HG03066 (cell line): ENCODE measurements around the gene NRG3.
"Not testable (repeated sequence)": the region's sequence is repeated elsewhere in the genome, so short reads cannot be mapped to it uniquely, and the experiment has no call there.

Experiments used
- ATAC-seq: cut with Tn5 transposase; IDR thresholded peaks from one replicate; pipeline ENCODE4 v1.9.1; 2021; ENCODE audit warnings: low read depth; ENCODE audit not compliant: unreplicated experiment

NRG3 gene

DNA sequence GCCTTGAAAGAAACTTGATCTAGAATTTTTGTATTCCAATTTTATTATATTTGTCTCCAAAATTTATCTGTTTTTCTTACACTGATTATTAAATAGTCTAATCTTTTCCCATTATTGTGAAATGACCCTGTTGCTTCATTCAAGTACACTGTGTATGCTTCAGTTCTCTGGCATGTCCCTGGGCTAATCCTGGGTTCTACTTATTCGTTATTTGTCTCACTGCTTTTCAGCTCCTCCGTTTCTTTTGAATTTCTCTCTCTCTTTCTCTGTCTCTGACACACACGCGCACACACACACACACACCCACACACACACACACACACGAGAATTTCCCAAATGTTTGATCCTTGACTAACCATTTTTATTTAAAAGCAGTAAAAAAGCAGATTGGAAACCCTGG, 768.6 kb downstream of the NRG3 start:
- no peak for ATAC-seq

DNA sequence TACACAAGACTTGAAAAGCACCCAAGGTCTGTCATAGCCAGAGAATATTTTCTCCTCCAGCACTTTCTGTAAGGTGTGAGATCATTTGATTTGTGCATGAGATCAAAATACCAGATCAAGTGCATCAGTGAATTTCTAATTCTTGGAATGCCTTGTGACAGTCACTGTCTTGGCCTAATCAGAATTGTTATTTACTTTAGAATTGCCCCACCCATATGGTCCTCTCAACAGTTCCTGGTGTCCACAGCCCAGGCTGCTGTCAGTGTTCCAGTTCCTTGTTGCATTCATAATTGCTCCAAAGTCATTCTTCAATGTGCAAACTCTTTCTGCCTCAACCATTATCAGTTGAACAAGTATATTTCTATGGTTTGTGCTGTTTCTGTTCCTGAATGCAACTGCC, 770.2 kb downstream of the NRG3 start:
- no peak for ATAC-seq

DNA sequence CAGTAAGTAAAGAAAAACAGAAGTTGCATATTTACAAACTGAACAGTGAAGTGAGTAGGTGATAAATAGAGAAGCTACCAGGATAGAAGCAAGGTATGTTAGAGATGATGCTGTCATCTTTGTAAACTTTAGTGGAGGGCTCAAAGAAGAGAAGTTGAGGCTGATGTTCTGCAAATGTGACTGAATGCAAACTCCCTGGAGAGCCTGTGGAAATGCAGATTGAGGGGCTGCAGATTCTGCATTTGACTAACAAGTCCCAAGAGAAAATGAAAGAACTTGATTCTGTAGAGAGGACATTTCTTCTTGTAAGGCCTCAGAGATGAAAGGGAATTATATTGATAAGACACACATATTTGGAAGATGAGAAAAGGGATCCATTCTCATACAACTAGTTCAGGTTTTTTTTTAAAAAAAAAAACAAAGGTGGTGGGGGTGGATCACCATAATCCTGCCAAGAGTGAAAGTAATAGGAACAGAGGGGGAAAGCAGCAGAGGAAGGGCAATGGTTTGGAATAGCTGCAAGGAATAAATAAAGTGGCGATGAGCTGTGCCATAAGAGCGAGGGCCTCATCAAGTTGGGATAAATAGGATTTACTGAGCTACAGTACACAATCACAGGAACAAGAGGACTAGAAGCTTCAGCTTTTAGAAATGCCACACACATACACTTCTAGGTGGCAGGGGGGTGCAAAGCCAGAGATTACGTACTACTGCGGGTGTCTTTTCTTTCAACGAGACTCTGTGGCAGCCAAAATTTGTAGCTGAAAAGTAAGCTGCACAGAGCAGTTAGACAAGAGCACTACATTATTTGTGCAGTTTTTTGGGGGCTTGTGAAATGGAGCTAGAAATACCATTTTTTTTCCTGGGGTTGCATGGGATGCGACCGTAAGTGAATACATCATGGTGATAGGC, 778.5 kb downstream of the NRG3 start:
- no peak for ATAC-seq

DNA sequence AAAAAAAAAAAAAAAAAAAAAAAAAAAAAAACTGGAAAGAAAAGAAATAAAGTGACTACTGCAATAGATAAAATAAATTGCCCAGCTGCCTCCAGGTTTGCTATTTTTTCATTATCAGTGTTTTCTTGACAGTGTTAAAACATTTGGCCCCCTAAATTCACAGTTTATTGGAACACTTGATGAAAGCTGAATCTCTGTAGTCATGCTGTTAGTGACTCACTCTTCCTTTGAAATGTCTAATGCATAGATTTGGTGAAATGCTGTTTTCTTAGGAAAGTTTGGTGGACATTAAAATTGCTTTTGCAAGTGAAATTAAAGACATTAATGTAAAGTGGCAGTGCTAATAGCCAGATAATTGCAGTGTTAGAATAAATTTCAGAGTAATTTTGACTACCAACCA, 785.2 kb downstream of the NRG3 start:
- ATAC-seq, result no peak

DNA sequence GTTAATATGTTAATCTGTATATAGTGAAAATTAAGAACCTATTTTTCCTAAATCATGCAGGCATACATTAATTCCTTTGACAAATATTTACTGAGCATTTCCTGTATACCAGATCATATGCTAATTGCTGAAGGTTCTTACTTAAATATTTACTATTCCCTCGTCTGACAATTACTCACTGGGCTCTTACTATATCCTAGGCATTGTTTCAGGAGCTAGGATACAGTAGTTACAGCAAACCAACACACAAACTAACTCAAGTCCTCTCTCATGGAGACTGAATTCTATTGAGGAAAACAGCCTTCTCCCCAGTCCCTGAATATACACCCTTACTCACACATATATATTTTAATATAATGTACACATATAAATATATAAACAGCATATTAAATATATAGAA, 786.0 kb downstream of the NRG3 start:
- ATAC-seq, result no peak

DNA sequence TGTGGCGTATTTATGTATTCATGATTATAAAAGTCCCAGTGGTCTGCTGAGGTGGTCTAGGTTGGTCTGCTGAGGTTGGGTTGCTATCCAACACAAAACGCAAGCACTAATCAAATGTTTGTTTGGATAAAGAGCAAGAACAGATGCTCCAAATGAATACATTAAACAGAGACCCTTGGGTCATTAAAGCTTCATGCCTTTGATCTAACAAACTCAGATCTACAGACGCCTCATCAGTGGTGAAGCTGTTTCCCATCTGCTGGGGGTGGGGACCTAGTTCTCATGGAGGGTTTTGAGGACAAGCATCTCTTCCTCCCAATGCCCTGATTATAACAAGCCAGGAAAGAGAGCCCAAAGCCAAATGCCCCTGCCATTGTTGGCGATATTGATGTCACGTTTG, 786.7 kb downstream of the NRG3 start:
- no peak for ATAC-seq

DNA sequence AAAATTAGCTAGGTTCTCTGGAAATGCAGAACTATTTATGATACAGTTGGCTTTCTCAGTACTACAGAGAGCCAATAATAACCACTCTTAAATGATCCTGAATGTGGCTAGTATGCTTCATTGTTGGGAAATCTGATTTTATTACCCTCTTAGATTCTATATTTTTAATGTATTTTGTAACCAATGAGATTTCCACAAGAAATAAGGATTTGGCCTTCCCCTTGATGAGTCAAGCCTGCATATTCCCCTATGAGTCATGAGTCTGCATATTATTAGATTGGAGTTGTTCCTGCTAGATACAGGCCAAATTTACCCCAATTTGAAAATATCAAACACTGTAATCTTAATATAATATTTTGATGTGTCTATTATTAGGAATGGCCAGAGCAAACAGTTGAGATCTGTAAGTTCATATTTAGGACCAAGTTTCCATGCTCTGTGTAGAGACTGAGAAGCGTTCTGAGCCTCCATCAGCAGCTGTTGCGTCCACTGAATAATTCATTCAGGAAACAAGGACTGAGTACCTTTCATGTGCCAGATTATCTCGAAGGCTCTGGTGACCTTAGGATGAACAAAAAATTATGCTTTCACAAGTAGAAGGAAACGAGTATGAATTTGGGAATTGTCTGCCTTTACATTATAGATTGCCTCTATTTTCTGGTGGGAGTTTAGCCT, 793.4 kb downstream of the NRG3 start:
- ATAC-seq, result no peak

DNA sequence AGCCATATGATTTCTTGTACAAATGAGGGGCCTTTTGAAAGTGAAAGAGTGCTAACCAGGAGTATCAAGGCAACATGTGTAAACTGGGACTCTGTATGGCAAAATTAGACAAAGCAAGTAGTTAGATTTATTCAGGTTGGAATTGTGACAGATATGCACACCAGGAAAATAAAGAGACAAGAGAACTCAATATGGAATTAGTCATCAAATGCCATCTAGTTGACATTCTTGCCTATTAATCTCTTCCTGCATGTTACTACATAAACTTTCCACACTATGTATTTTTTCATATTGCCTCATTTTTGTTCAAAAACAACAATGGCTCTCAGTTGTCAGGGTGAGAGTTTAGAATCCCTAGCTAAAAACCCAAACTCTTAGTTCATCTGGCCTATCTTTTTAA, 799.0 kb downstream of the NRG3 start:
- ATAC-seq, result no peak

DNA sequence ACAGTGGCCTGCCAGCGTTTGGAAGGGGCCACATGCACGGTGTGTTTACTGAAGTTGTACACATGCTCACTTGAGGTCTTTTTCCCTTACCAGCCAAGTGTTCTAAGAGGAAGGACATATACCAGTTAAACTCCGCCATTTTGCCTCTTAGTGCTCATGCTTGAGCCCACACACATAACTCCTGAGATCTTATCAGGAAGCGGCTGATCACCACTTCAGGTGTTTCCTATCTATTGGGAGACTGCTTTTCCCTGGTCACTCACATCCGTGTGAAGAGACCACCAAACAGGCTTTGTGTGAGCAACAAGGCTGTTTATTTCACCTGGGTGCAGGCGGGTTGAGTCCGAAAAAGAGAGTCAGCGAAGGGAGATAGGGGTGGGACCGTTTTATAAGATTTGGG, 802.9 kb downstream of the NRG3 start:
- not testable (repeated sequence) for ATAC-seq

DNA sequence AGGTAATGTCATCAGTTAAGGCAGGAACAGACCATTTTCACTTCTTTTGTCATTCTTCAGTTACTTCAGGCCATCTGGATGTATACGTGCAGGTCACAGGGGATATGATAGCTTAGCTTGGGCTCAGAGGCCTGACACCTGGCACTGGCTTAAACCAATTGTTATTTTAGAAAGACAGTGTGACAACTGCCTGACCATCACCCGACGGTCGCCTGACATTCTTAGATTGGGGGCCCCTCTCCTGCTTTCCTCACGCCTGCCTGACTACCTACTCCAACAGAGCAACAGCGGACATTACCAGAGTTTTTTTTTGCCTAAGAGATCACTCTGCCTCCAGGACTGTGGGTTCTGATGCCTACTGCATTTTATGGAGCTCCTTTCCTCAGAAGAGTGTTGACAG, 803.5 kb downstream of the NRG3 start:
- not testable (repeated sequence) for ATAC-seq

DNA sequence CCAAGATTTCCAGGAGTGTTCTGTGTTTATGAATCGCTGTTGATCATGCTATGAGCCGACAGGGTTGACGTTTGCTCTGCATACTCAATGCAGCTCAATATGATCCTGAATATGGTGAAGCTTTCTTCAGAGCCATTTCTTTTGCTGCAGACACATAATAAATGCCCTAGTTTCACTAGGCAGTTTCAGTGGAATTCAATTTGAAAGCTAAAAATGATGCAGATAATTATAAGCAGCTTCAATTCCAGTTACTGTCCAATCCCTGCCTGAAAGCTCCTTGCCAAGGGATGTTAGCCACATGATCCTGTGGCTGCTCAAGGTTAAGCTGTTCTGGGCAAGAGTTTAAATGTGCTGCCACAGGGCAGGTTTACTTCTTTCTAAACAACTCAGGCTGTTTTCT, 805.6 kb downstream of the NRG3 start:
- no peak for ATAC-seq

DNA sequence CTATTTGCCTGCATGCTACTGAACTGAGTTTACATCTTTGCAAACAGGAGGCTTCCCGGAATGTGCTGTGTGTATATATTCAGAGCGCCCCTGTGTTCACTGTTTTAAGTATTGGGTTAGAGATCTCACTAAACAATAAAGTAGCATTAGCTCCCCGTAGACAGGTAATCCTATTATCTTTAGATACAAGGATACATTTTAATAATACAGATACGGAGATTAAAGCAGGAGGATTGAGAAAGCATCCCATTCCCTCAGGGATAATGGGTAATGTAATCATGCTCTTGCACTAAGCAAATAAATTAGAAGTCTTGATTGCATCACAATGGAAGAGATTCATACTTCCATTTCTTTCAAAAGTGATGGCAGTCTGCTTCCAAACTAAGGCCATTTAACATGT, 809.0 kb downstream of the NRG3 start:
- ATAC-seq, result no peak

DNA sequence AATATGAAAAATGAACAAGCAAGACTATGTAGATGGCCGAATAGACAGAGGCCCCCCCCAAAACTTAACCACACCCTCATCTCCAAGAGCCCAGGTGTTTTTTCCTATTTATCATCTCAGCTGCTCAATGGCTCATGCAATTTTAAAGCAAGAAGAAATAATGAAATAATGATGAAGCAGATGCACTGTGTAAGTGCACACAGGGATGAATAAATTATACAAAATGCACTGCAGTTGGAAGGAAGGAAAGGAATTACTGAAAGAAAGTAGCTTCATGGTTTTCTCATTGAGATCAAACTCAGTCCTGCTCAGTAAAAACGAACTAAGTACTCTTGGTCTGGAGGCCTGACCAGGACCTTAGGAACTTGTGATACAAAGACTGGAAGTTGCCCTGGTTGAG, 810.1 kb downstream of the NRG3 start:
- no peak for ATAC-seq

DNA sequence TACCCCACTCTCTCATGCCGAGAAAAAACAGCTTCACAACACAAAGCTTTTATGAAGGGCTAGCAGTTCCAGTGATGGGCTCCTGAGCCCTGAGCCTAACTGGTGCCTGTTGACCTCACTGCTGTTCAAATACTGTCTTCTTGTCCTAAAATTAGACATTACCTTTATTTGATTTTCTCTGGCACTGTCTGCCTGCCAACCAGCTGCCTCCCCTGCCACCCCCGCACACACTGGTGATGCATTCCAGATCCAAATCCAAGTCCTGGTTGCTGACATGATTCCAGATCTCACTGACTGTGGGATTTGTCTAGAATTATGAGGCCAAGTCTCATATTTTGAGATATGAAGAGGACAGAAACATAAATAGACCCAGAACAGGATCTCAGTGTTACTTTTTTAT, 816.2 kb downstream of the NRG3 start:
- ATAC-seq, result no peak

DNA sequence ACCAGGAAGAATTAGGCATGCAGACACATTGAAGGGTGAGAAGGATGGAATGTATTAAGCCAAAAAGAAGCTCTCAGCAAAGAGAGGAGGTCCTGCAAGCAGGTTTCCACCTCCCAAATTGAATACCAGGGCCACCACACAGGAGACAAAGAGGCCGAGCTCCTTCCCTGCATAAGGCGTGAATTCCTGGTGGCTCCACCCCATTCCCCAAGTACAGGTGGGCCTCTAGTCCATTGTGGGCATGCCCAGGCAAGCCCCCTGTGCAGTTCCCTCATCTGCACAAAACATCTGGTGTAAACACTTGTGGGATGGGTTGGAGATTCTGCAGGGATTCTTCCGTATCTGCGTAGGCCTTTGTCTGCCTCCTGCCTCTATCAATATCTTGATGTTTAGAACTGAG, 817.5 kb downstream of the NRG3 start:
- ATAC-seq, result no peak

DNA sequence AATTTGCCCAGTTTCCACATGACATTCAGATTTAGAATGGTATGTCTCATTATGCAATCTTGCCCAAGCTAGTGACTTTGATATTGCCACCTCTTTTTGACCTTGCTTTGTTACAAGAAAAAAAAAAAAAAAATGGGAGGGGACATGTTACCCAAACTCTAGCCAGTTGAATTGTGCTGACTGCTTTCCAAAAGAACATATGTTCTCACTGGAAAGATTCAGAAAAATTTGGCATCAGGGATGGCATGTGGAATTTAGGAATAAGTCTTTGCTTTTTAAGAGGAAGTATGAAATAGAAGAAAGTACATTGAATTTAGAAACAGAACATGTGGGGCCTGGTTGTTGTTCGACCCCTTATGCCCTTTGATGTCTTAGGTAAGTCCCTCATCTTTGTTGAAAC, 846.8 kb downstream of the NRG3 start:
- no peak for ATAC-seq

DNA sequence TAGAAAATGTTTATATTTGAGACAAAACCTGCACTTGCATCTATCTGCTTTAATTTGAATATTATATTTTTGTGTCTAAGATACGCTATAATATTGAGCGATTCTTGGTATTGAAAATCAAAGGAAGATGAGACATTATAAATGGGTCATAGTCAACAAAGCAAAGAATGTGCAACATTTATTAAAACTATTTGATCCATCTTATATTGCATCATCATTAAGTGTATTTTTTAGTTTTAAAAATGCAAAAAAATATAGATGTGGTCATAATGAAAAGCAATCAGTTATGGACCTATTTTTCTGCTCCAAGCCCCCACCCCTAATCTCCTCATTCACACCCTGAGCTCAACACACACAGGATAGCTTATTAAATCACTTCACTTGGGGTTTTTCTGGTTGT, 847.3 kb downstream of the NRG3 start:
- no peak for ATAC-seq

DNA sequence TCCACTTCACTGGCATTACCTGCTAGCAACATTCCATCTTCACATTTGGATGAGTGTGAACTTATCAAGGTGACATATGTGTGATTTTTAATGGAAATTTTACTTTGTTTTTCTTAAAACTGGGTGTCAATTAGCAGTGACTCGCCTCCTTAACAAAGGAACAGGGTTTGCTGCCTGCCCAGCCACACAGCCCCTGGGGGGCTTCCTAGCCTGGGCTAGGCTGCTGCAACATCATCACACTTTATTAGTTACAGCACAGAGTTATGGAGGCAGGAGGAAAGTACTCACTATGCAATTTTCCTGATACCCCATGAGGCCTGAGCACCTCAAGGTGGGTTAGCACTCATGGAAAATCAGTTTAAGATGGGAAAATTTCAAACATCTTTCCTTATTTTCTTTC, 861.3 kb downstream of the NRG3 start:
- ATAC-seq, result no peak

DNA sequence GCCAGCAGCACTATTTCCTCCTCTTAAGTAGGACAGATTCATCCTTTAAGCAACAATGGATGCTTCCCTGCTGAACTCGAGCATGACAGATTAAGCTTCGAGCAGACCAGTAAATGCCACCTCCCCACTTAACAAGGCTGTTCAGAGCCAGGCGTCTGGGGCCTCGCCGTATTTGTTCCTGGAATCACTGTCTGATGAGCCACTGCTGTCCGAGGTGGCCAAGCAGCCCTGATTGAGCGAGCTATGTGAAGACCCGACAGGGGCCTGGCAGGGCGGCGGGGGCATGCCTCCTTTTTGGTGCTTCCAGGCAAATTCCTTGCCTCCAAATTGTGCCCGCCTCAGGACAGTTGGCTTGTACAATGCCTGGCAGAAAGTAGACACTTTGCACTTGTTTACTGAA, 862.6 kb downstream of the NRG3 start:
- no peak for ATAC-seq

DNA sequence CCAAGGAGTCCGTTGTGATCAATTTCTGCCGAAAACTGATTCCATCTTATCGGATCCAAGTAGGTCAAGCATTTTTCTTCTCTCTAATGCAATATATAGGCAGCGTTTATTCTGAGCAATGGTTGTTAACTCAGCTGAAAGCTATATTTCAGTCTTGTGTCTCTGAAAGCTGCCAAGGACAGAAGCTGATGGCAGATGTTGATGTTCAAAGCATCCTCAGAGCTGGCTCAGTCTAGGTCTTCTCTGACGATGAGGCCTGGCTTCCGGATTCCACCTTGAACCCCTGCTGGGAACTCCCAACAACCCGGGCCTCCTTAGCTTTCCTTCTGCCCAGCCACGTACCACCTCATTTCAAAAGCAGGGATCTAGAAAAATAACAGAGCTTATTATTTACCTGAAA, 863.6 kb downstream of the NRG3 start:
- ATAC-seq, result no peak

DNA sequence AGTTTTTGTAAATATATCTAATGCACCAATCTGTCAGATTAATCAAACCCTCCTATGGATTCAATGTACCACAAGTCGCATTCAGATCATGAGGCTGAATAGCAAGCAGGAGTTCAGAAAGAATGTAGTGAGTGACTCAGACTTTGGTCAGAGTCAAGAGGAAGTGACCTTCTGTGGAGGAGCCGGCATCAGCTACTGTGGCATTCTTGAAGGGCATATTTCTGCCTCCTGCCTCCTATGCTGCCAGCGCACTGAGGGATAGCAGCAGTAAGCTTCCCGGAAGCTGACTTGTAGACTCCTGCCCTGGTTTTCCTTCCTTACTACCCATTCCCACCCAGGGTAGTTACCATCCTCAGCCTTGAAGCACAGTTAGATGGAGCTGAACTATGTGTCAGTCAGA, 867.5 kb downstream of the NRG3 start:
- ATAC-seq, result no peak

DNA sequence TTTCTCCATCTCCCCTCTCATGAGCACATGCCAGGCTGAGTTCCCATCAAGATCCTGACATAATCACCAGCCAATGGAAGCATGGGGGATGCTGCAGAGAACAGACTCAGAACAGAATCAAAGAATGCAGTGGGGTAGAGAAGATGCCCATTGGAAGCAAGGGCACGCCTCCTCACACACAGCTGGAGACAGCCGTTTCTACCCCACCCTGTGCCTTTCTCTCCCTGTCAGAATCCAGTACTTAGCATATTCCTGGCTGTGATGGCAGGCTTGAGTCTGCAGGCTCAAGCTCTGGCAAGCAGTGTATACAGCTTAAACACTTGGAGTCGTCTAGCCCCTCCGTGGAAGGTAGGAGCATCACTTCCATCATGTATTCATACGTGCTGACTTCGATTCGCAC, 867.9 kb downstream of the NRG3 start:
- ATAC-seq, result no peak
